Activated gamma-delta T cell treated with Interleukin-2 at 50 U/mL for 16 hours (primary cell): ENCODE results near the gene AXIN2.

Experiments
- DNase-seq: peaks from one replicate; pipeline ENCODE4 v3.0.0-alpha.2; 2020

Gene AXIN2

DNA sequence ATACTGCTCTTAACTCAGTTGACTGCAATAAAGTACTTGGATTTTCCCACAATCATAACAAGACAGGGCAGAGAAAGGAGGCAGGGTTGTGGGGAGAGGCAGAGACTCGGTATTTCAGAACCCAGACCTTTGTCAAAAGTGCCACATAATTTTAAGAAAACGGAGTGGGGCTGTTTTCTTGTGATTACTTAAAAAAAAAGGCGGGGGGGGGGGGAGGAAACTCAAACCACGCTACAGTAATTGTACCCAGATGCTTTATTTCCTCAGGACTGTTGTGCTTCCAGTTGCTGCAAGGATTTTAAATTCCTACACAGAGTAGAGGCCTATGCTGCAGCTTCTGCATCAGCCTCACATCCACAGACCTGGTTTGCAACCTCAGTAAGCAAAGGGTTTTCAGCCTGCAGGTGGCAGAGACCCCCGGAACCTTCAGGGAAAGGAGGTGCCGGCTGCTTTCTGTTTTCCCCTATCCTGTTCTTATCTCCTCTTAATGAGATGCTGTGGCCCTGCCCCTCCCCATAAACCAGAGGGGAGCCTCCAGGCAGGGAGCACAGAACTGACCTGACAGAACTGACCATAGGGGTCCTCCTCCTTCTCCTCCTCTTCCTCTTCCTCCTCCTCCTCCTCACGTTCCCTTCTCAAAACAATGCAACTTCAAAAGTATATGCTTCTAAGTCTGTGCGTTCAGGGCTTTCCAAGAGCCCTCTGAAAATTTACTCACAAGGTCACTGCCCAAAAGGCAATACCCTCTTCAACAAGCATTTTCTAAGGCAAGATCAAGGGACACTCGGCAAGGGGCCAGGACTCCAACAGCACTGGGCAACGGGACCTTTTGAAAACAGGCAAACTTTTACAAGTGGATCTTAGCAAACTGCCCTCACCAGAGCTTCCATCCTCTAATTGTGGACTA is 7.5 kb downstream of the AXIN2 start:
- no peak for DNase-seq

DNA sequence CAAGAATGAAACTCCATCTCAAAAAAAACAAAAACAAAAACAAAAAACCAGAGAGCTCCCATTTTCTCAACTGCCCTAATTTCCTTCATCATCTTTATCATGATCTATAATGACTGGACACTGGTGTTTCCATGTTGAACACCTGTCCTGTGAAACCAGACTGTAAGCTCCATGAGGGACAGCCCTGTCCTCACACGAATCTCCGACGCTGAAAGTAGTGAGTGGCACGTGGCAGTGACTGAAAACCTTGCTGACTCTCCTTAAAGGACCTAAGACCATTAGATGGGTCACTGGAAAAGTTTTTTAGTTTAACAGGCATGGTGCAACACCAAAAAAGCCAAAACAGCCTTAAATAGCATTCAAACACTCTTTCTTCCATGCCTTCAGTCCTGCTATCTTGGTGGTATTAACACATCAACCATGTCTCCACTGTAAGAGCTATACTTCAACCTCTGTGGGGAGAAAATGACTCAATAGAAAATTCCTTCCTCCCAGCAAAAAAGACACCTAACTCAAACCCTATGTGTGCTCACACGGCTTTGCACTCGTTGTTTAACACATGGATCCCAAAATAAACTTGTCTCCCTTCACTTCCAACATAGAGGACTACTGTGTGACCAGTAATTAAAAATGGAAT is 8.3 kb downstream of the AXIN2 start:
- DNase-seq, result no peak

DNA sequence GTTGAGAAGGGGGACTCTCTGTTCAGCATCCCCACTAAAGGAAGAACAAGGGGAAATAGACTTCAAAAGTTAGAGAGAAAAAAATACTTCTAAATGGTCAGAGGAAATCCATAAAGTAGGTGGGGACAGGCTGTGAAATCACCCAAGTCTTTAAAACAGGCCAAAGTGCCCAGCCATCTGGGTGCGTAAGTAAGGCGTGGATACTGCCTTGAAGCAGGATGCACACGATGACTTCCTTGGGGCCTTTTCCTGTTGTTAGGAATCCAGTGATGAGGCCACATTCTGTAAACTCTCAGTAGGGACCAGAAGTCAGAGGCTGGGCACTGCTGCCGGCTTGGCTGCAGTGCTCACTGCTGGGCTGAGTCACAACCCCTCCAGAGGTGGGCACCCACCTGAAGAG is 9.2 kb downstream of the AXIN2 start:
- DNase-seq, result no peak

DNA sequence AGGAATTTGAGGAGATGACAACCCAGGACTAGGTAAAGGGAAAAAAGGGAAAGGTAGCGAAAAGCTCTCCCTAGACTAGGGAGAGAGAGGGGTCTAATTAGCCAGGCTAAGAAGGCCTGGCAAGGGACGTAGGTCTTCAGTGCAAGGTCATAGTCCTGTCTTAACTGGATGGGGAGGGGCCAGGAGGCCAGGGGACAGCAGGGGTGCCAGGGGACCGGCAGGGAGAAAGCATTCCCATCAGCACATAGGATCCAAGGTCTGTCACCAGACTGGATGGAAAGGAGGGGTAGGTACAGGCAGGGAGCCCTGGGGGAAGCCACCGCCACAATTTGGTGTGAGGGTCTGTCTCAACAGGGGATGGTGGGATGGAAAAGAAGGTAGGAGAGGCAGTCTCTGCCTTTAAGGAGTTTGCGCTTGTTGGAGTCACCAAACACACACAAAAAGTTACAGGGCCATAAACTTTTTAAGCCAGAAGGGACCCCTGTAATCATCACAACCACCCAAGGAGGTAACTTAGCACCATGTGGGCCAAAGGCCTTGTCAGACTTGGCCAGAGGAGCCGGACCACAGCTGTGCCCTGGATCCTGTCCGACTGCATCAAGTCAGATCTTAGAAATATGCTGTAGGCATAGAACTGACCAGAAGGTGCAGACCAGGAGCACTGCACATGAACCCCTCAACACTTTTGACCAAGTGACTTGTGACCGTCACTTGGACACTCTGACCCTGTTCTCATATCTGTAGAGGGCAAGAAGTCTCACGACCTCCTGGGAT is 10.0 kb downstream of the AXIN2 start:
- DNase-seq, result no peak

DNA sequence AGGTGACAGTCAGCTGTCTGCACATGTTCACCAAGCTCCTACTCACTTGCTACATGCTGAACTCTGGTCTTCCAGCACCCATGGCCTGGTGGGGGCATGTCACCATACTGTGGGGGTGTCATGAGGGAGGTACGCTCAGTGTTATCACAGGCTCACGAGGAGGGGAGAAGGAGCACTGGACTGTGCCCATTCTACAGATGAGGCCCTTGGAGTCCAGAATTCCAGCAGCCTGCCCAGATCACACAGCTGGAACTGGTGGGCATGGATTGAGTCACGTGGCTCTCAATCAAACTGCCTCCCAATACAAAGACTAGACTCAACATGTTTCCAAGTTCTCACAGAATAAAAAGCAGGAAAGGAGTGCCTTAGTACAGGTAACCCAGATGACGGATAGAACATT is 10.7 kb downstream of the AXIN2 start:
- DNase-seq, result no peak

DNA sequence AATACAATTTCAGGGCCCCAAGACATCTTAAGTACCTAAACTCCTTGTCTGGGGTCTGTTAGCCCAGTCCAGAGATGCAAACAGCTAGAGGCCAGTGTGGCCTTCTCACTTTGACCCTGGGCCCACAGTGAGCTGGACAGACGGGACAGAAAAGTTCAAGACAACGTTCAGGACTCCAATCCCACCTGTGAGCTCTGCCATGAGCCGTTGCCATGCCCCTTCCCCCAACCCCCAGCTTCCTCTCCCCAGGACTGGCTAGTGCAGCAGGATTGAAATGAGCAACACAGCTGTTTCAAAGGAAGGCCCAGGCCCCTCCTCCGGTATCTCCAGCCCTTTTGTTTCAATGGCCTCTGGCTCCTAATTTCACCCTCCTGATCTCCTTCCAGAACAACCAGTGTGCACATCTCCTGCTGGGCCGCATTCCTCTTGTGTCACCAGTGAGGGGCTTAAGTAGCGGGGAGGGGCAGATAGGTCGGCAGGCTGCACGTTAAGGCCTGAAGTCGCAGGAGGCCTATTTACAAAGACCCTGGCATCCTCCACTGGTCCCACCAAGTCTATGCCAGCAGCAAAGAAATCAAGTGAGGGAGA is 11.3 kb downstream of the AXIN2 start:
- no peak for DNase-seq

DNA sequence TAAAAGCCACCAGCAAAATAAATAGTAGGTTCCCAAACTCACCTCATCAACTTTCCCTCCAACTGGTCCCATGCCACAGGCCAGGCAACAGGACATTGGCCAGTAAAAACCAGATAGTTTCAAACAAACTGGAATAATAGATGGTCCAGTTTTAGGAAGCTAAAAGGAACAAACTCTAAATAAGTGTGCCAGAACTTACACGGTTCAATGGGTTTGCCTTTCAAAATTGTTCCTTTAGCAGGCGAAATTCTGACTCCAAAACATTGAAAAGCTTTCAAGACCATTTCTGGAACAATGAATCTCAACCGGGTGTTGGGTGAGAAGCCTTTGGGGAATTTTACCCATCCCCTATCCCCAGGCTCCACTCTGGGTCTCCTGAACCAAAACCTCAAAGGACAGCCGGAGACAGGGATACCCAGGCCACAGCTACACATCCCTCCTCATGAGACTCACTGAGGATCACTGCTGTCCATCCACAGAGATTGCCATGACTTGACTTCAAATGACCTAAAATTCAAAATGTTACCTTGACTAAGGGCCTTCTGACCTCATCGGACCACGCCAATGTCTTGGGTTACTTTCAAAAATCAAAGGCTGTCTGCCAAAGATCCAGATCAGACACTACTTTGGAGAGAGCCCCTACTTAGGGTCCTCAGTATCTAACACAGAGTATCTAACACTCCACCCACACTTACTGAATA is 13.0 kb downstream of the AXIN2 start:
- no peak for DNase-seq

DNA sequence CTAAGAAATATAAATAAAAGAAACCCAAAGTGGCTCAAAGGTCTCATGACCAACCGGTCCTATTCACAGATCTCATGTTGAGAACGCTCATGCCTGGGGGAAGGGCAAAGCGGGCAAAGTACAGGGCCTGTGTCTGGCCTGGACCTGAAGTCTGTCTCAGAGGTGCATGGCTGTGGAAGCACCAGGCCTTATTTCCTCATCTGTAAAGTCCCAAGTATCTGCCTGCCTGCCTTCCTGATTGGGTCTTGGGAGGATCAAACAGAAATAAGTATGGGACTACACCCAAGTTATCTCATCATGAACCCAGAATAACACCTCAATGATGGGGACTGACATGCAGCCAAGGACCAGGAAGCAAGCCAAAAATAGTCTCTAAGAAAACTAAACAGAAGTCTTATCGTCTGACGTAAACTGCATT is 14.2 kb downstream of the AXIN2 start:
- no peak for DNase-seq

DNA sequence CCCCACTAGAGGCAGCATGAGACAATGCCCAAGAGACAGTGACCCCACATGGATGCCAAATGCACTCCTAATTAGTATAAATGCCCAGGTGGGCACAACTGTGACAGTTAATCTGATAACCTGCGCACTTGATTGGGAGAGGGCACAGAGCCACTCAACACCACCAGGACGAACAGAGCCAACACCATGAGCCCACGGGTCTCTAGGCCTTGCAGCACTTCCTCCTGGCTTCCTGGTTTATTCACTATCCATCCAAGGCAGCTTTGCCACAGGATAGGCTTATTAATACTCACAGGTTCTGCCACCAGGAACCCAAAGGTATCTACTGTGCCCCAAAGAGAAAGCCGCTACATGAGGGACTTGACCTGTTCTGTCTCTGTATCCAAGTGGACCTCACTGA is 14.9 kb downstream of the AXIN2 start:
- no peak for DNase-seq

DNA sequence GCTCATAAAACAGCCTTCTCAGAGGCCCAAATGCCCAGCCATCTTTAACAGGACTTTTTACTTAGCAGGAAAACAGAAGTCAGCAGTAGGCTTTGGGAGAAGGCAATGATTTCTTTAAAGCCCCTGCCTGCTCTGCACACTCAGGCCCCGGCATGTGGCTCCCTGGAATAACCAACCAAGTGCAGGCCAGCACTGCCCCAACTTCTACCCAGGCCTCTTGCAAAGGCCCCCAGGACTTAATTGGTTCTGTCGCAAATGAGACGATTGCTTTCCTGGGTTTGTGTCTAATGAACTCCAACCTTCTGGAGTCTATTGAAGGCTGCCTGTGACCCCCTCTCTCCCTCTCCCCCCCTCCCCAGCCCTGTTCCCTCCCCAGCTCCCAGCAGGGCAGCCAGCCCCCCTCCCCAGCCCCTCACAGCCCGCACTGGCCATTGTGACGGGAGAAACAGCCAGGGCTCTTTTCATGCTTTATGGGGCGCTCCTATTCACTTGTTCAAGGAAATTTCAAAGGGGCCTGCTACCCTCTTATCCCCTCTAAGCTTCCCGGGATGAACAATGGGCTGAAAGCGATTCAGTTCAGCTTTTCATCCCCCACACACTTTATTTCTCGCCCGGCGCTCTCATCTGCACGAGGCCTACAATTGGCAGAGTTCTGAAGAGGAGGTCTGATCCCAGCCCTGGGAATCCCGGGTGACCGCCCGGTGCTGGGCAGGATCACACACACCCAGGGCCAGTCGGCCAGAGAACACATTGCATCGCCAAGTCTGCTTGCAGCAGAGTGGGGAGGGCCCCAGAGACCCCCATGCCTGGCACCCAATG is 15.5 kb downstream of the AXIN2 start:
- no peak for DNase-seq

DNA sequence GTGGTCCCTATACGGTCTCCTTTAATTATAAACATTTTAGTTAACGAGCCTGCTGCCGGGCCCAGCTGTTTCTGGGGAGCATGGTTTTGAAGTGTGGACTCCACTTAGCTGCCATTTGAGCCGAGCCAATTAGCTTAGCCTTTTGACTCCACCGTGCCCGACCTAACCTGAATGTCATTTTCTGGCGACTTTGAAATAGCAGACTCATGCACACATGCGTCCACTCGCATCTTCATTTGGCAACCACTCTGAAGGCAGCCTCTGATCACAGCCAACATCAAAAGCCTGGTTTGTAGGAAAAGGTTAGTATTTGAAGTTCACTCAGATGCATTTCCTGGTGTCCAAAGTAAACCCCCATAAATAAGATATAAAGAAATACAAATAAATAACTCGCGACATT is 16.8 kb downstream of the AXIN2 start:
- DNase-seq, result no peak

DNA sequence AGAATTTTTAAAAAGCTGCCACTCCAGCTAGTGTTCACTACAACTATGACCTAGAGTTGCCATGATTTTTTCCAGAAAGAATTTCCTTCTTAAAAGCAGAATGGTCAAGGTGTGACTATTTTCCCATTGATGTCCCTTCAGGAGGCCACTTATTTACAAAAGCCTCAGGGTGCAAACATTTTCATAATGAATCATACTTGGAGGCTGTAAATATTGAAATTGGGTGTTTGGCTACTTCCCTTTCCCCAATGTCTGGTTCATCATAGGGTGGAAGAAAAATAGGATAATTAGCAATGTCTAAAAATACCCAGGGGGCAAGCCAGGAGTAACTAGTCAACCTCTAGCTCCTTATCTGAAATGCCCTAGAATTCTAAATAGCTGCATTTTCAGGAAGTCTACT is 18.8 kb downstream of the AXIN2 start:
- no peak for DNase-seq

DNA sequence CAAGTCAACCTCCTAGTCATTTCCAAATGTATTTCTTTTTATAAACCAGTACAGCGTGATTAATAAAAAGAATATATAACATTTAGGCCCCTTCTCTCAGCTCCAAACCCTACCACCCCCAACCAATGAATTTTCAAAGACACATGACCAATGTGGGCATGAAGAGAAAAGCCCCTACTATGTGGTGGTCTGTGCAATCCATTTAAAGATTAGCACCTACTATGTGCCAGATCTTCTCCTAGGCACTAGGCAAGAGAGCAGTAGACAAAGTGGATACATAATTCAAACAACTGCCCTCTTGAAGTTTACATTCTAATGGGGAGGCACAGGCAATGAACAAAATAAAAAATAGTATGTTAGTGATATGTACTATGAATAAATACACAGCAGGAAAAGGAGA is 19.4 kb downstream of the AXIN2 start:
- no peak for DNase-seq

DNA sequence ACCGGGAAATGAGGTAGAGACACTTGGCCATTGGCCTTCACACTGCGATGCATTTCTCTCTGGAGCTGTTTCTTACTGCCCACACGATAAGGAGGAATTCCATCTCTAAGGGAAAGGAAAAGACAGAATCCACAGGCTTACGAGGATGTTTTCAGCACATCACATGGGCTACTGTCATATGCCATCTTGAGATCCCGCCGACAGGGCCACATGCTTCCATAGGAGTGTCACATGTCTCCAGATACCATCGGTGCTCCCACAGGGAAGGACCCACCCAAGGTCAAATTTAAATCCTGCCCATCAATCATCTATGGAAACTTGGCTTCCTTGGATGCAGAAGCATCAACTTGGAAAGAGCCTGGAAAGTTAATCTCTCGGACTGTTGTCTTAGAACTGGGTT is 20.0 kb downstream of the AXIN2 start:
- DNase-seq, result no peak

DNA sequence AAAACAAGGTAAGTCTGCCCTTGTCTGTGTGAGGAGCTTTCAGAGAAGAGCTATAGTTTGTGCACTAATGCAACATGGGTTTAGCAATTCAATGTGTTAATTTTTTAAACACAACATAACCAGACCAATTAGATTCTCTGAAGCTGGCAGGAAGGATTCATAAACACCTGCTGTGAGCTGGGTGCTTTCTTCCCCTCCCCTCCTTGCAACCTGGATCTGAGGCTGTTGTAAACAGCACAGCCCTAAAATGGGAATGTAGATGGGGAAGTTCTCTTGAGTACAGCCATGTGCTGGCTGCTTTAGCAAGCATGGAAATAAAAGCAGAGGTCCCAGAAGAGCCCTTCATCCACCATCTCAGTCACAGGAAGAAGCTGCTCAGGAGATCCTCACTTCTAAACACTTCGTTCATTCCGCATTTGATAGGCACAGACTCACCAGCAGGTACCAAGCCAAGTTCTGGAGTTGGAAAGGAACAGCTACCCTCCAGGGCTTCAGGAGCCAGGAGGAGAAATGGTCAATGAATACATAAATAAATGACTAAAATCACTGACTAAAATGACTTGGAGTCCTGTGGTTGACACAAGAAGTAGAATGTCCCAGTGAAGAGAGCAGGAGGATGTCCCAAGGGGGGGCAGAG is 21.7 kb downstream of the AXIN2 start:
- no peak for DNase-seq

DNA sequence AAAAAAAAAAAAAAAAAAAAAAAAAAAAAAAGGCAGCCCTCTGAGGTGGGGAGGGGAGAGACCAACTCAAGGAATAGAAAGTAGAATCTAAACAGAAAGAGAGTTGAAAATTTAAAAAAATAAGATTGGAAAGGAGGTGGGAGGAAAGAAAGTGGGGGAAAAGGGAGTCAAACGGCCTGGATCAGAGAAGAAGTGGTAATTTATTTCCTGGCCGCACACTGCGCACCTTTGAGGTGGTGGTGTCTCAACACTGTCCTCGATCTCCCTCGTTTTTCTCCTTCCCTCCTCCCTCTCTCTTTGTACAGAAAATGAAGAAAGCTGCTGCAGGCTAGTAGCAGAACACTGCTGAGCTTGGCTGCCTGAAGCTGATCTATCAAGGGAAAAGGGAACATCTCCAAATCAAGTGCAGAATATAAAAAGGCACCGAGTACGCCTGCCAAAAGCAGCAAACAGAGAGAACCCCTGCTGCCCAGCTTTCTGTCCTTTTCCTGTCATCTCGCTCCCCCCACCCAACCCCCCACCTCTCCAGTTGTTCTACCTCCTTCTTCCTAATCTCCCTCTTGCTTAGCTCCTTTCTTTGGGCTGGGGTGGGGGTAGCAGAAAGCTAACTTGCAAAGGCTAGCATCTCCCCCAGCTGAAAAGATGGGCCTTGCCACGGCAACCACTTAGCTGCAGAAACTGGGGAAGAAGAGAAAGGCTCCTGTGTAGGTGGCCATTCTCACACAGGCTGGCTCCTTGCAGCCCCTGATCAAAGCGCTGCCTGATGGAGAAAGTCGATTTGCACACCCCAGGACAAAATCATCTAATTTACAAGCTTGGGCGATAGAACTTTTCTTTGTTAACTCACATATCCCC is 22.5 kb downstream of the AXIN2 start:
- no peak for DNase-seq

DNA sequence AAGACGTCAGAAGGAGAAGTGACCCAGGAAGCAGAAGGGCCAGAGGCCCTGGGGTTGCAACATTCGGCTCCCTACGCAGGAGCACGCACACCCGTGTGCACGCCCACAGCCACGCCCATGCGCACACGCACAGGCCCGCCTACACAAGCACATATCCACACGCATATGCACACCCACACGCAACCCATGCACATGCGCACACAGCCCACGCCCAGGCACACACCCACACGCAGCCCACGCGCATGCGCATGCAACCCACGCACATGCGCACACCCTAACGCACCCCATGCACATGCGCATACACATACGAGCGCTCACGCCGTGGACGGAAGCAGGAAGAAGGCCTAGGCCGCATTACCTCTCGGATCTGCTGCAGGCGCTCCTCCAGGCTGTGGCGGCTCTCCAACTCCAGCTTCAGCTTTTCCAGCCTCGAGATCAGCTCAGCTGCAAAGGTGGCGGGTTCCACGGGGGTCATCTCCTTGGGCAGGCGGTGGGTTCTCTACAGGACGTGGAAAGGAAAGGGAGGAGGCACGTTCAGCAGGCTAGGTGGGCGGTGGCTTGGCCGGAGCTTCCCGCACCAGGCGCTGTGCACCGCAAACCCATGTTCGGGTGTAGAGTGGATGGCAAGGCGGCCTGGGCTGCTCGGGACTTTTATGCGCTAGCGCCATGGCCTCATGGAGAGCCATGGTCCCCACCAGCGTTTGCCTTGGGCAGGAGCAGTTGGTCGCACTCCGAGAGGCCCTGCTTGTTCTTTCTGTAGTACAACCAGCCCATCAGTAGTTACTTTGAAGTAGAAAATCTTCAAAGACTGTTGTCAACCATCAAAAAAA is 23.4 kb downstream of the AXIN2 start:
- no peak for DNase-seq

DNA sequence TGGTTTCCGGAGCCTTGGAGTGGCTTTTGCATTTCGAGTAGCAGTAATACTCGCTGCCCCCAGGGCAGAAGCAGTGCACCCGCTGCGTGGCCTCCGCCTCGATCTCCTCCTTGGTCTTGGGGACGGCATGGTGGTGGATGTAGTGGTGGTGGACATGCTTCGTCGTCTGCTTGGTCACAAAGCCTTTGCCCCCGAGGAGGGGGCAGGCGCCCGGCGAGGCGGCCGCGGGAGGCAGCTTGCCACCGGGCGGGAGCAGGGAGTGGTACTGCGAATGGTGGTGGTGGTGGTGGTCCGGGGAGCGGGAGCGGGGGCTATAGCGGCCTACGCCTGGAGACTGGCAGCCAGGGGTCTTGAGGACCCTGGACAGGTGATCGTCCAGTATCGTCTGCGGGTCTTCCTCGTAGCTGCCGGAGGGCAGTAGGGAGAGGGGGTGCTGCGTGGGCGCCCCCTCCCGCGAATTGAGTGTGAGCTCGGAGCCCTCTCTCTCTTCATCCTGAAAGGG is 24.1 kb downstream of the AXIN2 start:
- DNase-seq, result no peak
